Epidermal melanocyte (primary cell): ENCODE data around the gene ELP5.
A peak's percentile ranks its signal among the peaks of the same experiment; 100 is the strongest.

Experiments
- DNase-seq: peaks from one replicate; pipeline ENCODE4 v3.0.0; 2011; ENCODE audit warnings: low spot score; ENCODE audit not compliant: insufficient read length

The ELP5 gene

GRCh38 chr17:7251661-7252175 is 297 bp upstream of the ELP5 start, which contains the start of gene CTDNEP1:
Gene CTDNEP1 (minus strand): TSS chr17:7251734. CDS start chr17:7251296, 438 bp downstream.
- peak; percentile 96 for DNase-seq

- no peak for DNase-seq
These were observed 1.1 kb downstream of the ELP5 start for GRCh38 chr17:7253082-7253481.

GRCh38 chr17:7254511-7254910 is 2.5 kb downstream of the ELP5 start:
- no peak for DNase-seq

- DNase-seq = no peak
These were observed 4.9 kb downstream of the ELP5 start for GRCh38 chr17:7256766-7257456.

- no peak for DNase-seq
These were observed 6.9 kb downstream of the ELP5 start for GRCh38 chr17:7258731-7259554.

- DNase-seq = no peak
These were observed 7.5 kb downstream of the ELP5 start for GRCh38 chr17:7259555-7259889.

GRCh38 chr17:7260151-7260550 is 8.1 kb downstream of the ELP5 start:
- DNase-seq = no peak

GRCh38 chr17:7260651-7261378 is 8.8 kb downstream of the ELP5 start:
- peak; percentile 54 for DNase-seq

- DNase-seq = no peak
These were observed 9.6 kb downstream of the ELP5 start for GRCh38 chr17:7261379-7262191.

- DNase-seq = no peak
These were observed 10.3 kb downstream of the ELP5 start, which contains the start of gene CLDN7 for GRCh38 chr17:7262192-7262934. Gene CLDN7 (minus strand): TSS chr17:7262478. CDS start chr17:7262043, 435 bp downstream.

GRCh38 chr17:7262935-7263800 is 11.2 kb downstream of the ELP5 start:
- no peak for DNase-seq

GRCh38 chr17:7263801-7264078 is 11.7 kb downstream of the ELP5 start:
- DNase-seq = no peak

- no peak for DNase-seq
These were observed 14.8 kb downstream of the ELP5 start for GRCh38 chr17:7266784-7267183.

- DNase-seq = no peak
These were observed 27.4 kb downstream of the ELP5 start for GRCh38 chr17:7279448-7279847.

GRCh38 chr17:7280519-7281073 is 28.6 kb downstream of the ELP5 start:
- DNase-seq = peak; percentile 86

GRCh38 chr17:7281074-7281952 is 29.3 kb downstream of the ELP5 start, which contains the start of gene SLC2A4:
Gene SLC2A4 (plus strand): TSS chr17:7281718. CDS start chr17:7281935, 217 bp downstream.
- DNase-seq = peak; percentile 96

GRCh38 chr17:7281953-7282751 is 30.1 kb downstream of the ELP5 start:
- DNase-seq = peak; percentile 16
